Endothelial cell of umbilical vein (primary cell): ENCODE measurements around the gene FURIN. TPM values are rescaled to one million over a fixed set of nuclear protein-coding genes. Genes with fewer than 3 reads are reported as not detected.

Experiments used
- BruUV-seq: library from RNA; stranded (reverse); fragments of 400-500 nt; replicated peaks from 2 replicates; lab custom pipeline; 2021; lab: Mats Ljungman, UMichigan
- CTCF ChIA-PET: fragments of 300-600, 350-600 bp; sonication (Branson Sonifier 250); formaldehyde crosslinking; loops from one replicate; lab custom pipeline; 2021; ENCODE audit warnings: antibody characterized with exemption, inconsistent platforms; lab: Charles Lee
- POLR2A ChIA-PET: fragments of 300-600, 350-600 bp; sonication (Branson Sonifier 250); formaldehyde crosslinking; loops from one replicate; lab custom pipeline; 2021; ENCODE audit warnings: antibody characterized with exemption, inconsistent platforms; lab: Charles Lee
- DNase-seq: peaks from one replicate; pipeline ENCODE4 v3.0.0-alpha.2; 2011; ENCODE audit warnings: low read depth, low spot score
- FAIRE-seq: peaks from 2 replicates; lab custom pipeline; 2011; peaks lifted over from hg19 to GRCh38; lab: Jason Lieb, UNC
- H2AFZ ChIP-seq: 2 replicates; pipeline ENCODE4 v1.6.0; 2012; ENCODE audit warnings: low read depth, low read length, control low read depth, inconsistent platforms
- H3K27ac ChIP-seq: 2 replicates; pipeline ENCODE4 v1.5.1; 2011; ENCODE audit warnings: low read depth, mild to moderate bottlenecking, control low read depth, low read length, moderate library complexity; ENCODE audit not compliant: insufficient read depth
- H3K27me3 ChIP-seq, 2 experiments: 2 replicates each; pipeline versions ENCODE4 v1.6.0 to v1.6.1; 2011; ENCODE audit warnings: low read length in 2 of 2, mixed read lengths in 1 of 2; ENCODE audit not compliant: control insufficient read depth in 2 of 2, insufficient read depth in 2 of 2
- H3K36me3 ChIP-seq, 2 experiments: 2 replicates in 1 of 2; 3 replicates in 1 of 2; pipeline ENCODE4 v1.5.1; 2011; ENCODE audit warnings: low read length in 2 of 2, mild to moderate bottlenecking in 1 of 2, moderate library complexity in 1 of 2; ENCODE audit not compliant: control insufficient read depth in 2 of 2, insufficient read depth in 2 of 2; ENCODE audit errors: extremely low read depth in 1 of 2
- H3K4me1 ChIP-seq: 3 replicates; pipeline ENCODE4 v1.5.1; 2011; ENCODE audit warnings: mild to moderate bottlenecking, low read length; ENCODE audit not compliant: control insufficient read depth, insufficient read depth; ENCODE audit errors: extremely low read depth
- H3K4me2 ChIP-seq: 2 replicates; pipeline ENCODE4 v1.6.1; 2011; ENCODE audit warnings: low read length, control low read depth, mixed read lengths; ENCODE audit not compliant: insufficient read depth
- H3K4me3 ChIP-seq, 3 experiments: fragments of 200-600 bp in 1 of 3; sonication (generic), shearing (Covaris generic) in 1 of 3; replicated peaks in 1 of 3; 2 replicates each; pipeline ENCODE4 v1.5.1; 2011 to 2016; ENCODE audit warnings: control low read depth in 3 of 3, low read length in 3 of 3, mild to moderate bottlenecking in 2 of 3, inconsistent platforms in 1 of 3, low read depth in 1 of 3, moderate library complexity in 1 of 3; ENCODE audit not compliant: insufficient read depth in 1 of 3
- H3K79me2 ChIP-seq: 2 replicates; pipeline ENCODE4 v1.6.0; 2012; ENCODE audit warnings: low read length, inconsistent platforms; ENCODE audit not compliant: control insufficient read depth, insufficient read depth
- H3K9ac ChIP-seq: replicated peaks from 2 replicates; pipeline ENCODE3; 2011; ENCODE audit warnings: low read length, control low read depth; ENCODE audit not compliant: insufficient read depth; ENCODE audit errors: extremely low read depth
- H3K9me1 ChIP-seq: replicated peaks from 3 replicates; pipeline ENCODE4 v1.6.0; 2011; ENCODE audit warnings: mild to moderate bottlenecking, low read length; ENCODE audit not compliant: control insufficient read depth, insufficient read depth; ENCODE audit errors: extremely low read depth
- H3K9me3 ChIP-seq: replicated peaks from 2 replicates; pipeline ENCODE4 v1.5.1; 2012; ENCODE audit warnings: low read length, inconsistent platforms; ENCODE audit not compliant: control insufficient read depth, insufficient read depth
- H4K20me1 ChIP-seq: replicated peaks from 2 replicates; pipeline ENCODE3; 2011; ENCODE audit warnings: mild to moderate bottlenecking, low read length; ENCODE audit not compliant: control insufficient read depth, insufficient read depth; ENCODE audit errors: extremely low read depth
- EZH2 ChIP-seq: IDR thresholded peaks from 2 replicates; pipeline ENCODE4 v1.6.1; 2012; ENCODE audit warnings: borderline replicate concordance, low read depth, mild to moderate bottlenecking, moderate library complexity, low read length, inconsistent platforms; ENCODE audit not compliant: severe bottlenecking
- FOS ChIP-seq: IDR thresholded peaks from 2 replicates; pipeline ENCODE4 v1.6.1; 2011; ENCODE audit warnings: mild to moderate bottlenecking, low read length, moderate library complexity, borderline replicate concordance; ENCODE audit not compliant: insufficient read depth
- GATA2 ChIP-seq: IDR thresholded peaks from 2 replicates; pipeline ENCODE4 v1.7.0; 2011; ENCODE audit warnings: low read depth, mild to moderate bottlenecking, moderate library complexity, mixed read lengths, low read length; ENCODE audit not compliant: insufficient read length, insufficient read depth
- JUN ChIP-seq: IDR thresholded peaks from 2 replicates; pipeline ENCODE4 v1.6.1; 2011; ENCODE audit warnings: borderline replicate concordance, low read depth; ENCODE audit not compliant: insufficient read length, insufficient read depth
- MYC ChIP-seq: IDR thresholded peaks from one replicate; pipeline ENCODE4 v1.6.1; 2011; ENCODE audit warnings: mild to moderate bottlenecking, low read depth, low read length
- POLR2A ChIP-seq: IDR thresholded peaks from 2 replicates; pipeline ENCODE4 v1.6.1; 2012; ENCODE audit warnings: low read depth, mild to moderate bottlenecking, control low read depth, low read length
- POLR2AphosphoS5 ChIP-seq: IDR thresholded peaks from 2 replicates; pipeline ENCODE4 v1.6.1; 2012; ENCODE audit warnings: low read depth, mild to moderate bottlenecking, control low read depth, low read length, moderate library complexity; ENCODE audit not compliant: insufficient read depth
- dilution Hi-C: fragments of 300-500 bp; cut with MboI; formaldehyde crosslinking; loops from one replicate; pipeline ENCODE4 v1.15.0; 2019; ENCODE audit warnings: low sequenced_read_pairs; ENCODE audit not compliant: extremely low pct_ligation_motif_present
- intact Hi-C: fragments of 100-400 bp; cut with micrococcal nuclease; formaldehyde crosslinking; loops from one replicate; pipeline ENCODE4 v1.10.0; 2022
- polyA plus RNA-seq, 4 experiments: library from polyadenylated mRNA; depleted of rRNA in 3 of 4; stranded (reverse) in 3 of 4; unstranded in 1 of 4; fragments of >200 nt; gene quantifications; 2 replicates each; pipeline versions ENCODE4 v1.2.1 to v1.2.3, GENCODE V29; 2011 to 2012; ENCODE audit warnings: missing spikeins in 1 of 4
- total RNA-seq: library from RNA; stranded (reverse); gene quantifications from 2 replicates; pipeline ENCODE4 v1.2.3, GENCODE V29; 2021
- TF ChIP-seq, protein P1 (sequence below): IDR thresholded peaks from 2 replicates; pipeline ENCODE4 v1.6.1; 2011; ENCODE audit not compliant: insufficient read depth, insufficient read length
- TF ChIP-seq, protein P2 (sequence below), 2 donors: IDR thresholded peaks; 1 replicate in 1 of 2; 2 replicates in 1 of 2; pipeline ENCODE4 v1.5.1; 2011; ENCODE audit warnings: low read length in 2 of 2, mild to moderate bottlenecking in 2 of 2, moderate library complexity in 2 of 2, control low read depth in 1 of 2, inconsistent platforms in 1 of 2, low read depth in 1 of 2; ENCODE audit not compliant: insufficient read depth in 1 of 2; ENCODE audit errors: extremely low read depth in 1 of 2

Gene FURIN
- total and polyA plus RNA-seq, 2 donors (not counting 3 experiments of a cell fraction or from before 2014, with no cell fraction given) = 77.4 to 131 TPM

DNA sequence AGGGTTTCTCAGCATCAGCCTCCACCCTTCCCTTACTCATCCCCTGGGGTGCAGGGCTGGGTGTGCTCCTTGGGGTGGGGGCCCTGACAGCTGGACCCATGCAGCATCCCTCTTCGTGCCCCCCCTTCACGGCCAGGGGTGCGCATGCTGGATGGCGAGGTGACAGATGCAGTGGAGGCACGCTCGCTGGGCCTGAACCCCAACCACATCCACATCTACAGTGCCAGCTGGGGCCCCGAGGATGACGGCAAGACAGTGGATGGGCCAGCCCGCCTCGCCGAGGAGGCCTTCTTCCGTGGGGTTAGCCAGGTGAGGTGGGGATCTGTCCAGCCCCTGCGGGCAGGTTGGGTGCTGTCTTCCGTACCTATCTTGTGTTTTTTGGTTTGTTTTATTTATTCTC, 9.6 kb downstream of the FURIN start:
- intact Hi-C loops = no loop called here

More for the DNA sequence above, 9.6 kb downstream of the FURIN start:
- H3K9me3 ChIP-seq = no peaks in the 10 kb centered on the region
- ChIA-PET CTCF (no interaction called here), POLR2A (no interaction called here)
- dilution Hi-C loops = no loop called here
- H3K27ac ChIP-seq = no peak overlapping the region
- no peaks in the 10 kb centered on the region for H3K27me3 ChIP-seq
- FAIRE-seq (no peak), DNase-seq (no peak)
- no peak overlapping the region for H3K9ac ChIP-seq
- no peaks in the 10 kb centered on the region for H3K9me1 ChIP-seq
- no peak overlapping the region for H3K4me3 ChIP-seq
- H4K20me1 ChIP-seq = no peaks in the 10 kb centered on the region
- peaks cover 15 to 51% of the 10 kb centered on the region in 2 experiments for H3K36me3 ChIP-seq
- no TSS peak for BruUV-seq
- peaks cover 28% of the 10 kb centered on the region for H3K79me2 ChIP-seq
- H3K4me2 ChIP-seq = no peak overlapping the region
- H2AFZ ChIP-seq = no peak overlapping the region
- peaks cover 15% of the 10 kb centered on the region for H3K4me1 ChIP-seq
- no peak for TF ChIP-seq GATA2
- TF ChIP-seq MYC = no peak
- no peak for TF ChIP-seq POLR2A
- TF ChIP-seq POLR2AphosphoS5 = no peak
- TF ChIP-seq, protein P1, sequence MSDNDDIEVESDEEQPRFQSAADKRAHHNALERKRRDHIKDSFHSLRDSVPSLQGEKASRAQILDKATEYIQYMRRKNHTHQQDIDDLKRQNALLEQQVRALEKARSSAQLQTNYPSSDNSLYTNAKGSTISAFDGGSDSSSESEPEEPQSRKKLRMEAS = no peak
- no peak for TF ChIP-seq JUN
- TF ChIP-seq EZH2 = no peak
- TF ChIP-seq, protein P2, sequence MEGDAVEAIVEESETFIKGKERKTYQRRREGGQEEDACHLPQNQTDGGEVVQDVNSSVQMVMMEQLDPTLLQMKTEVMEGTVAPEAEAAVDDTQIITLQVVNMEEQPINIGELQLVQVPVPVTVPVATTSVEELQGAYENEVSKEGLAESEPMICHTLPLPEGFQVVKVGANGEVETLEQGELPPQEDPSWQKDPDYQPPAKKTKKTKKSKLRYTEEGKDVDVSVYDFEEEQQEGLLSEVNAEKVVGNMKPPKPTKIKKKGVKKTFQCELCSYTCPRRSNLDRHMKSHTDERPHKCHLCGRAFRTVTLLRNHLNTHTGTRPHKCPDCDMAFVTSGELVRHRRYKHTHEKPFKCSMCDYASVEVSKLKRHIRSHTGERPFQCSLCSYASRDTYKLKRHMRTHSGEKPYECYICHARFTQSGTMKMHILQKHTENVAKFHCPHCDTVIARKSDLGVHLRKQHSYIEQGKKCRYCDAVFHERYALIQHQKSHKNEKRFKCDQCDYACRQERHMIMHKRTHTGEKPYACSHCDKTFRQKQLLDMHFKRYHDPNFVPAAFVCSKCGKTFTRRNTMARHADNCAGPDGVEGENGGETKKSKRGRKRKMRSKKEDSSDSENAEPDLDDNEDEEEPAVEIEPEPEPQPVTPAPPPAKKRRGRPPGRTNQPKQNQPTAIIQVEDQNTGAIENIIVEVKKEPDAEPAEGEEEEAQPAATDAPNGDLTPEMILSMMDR (IDR thresholded peaks at IDR 0.05; ENCODE audit: extremely low read depth in 1 of 2, insufficient read depth in 1 of 2, low read depth in 1 of 2, low read length in 2 of 2) = no peak
- TF ChIP-seq FOS = no peak
